IPS-20b (cell line): ENCODE measurements around the gene RHBDD1.

Experiments used
- H3K27ac ChIP-seq: one replicate; pipeline ENCODE4 v1.5.1; 2013; ENCODE audit warnings: low read length
- H3K27me3 ChIP-seq: 2 replicates; pipeline ENCODE4 v1.6.1; 2013; ENCODE audit warnings: mild to moderate bottlenecking, low read length, inconsistent platforms; ENCODE audit not compliant: insufficient read depth
- H3K36me3 ChIP-seq: 2 replicates; pipeline ENCODE4 v1.6.1; 2013; ENCODE audit warnings: low read depth, mild to moderate bottlenecking, inconsistent platforms, low read length, moderate library complexity; ENCODE audit not compliant: insufficient read depth
- H3K4me1 ChIP-seq: 2 replicates; pipeline ENCODE4 v1.6.1; 2013; ENCODE audit warnings: mild to moderate bottlenecking, control low read depth, inconsistent platforms, low read length, moderate library complexity; ENCODE audit not compliant: insufficient read depth
- H3K4me3 ChIP-seq: 2 replicates; pipeline ENCODE4 v1.5.1; 2013; ENCODE audit warnings: mild to moderate bottlenecking, low read length, inconsistent platforms
- H3K9ac ChIP-seq: 2 replicates; pipeline ENCODE4 v1.6.1; 2013; ENCODE audit warnings: low read depth, mild to moderate bottlenecking, inconsistent platforms, low read length, moderate library complexity
- H3K9me3 ChIP-seq: 2 replicates; pipeline ENCODE4 v1.6.1; 2013; ENCODE audit warnings: mild to moderate bottlenecking, low read depth, low read length, inconsistent platforms; ENCODE audit not compliant: insufficient read depth

RHBDD1 gene

GRCh38 chr2:227029426-227030105, 193.7 kb downstream of the RHBDD1 start:
- Histone ChIP-seq H3K4me1 (no peaks in the 10 kb centered on the region), H3K9ac (no peak overlapping the region), H3K9me3 (no peaks in the 10 kb centered on the region), H3K27ac (no peak overlapping the region), H3K27me3 (no peaks in the 10 kb centered on the region), H3K4me3 (no peak overlapping the region), H3K36me3 (no peaks in the 10 kb centered on the region)

DNA sequence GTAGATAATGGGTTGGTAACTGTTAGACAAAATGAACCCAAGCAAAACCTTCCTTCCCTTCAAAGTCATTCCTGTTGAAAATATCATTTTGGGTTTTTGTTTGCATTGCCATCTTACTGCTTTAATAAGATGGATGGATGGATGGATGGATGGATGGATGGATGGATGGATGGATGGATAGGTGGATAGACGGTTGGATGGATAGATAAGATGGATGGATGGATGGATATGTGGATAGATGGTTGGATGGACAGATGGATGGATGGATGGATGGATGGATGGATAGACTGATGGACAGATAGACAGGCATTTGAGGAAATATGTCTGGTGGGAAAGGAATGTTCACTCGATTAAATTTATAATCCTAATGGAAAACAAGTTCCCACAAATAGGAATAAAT, 194.9 kb downstream of the RHBDD1 start:
- H3K36me3 ChIP-seq: no peaks in the 10 kb centered on the region
- H3K27me3 ChIP-seq: no peaks in the 10 kb centered on the region
- no peak overlapping the region for H3K27ac ChIP-seq
- no peak overlapping the region for H3K4me3 ChIP-seq
- no peak overlapping the region for H3K9ac ChIP-seq
- no peaks in the 10 kb centered on the region for H3K4me1 ChIP-seq
- H3K9me3 ChIP-seq: no peaks in the 10 kb centered on the region

DNA sequence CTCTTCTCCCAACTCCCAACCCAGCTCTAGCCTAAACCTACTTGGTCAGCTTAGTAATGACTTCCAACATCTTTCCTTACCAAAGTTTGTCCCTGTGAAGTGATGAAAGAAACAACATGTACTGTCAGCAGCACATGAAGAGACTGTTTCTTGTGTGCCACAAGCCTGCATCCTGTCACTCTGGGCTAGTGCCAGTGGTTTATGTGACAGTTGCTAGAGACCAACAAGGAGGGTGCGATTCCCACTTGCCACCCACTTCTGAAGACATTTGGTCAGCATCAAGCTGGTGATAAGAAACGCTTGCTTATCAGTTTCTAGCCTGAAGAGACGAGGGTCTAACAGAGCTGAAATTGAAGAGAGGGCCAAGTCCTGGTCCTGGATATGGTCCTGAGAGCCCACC, 195.5 kb downstream of the RHBDD1 start:
- no peaks in the 10 kb centered on the region for H3K36me3 ChIP-seq
- H3K4me1 ChIP-seq: no peaks in the 10 kb centered on the region
- H3K9ac ChIP-seq: no peak overlapping the region
- H3K27ac ChIP-seq: no peak overlapping the region
- no peak overlapping the region for H3K4me3 ChIP-seq
- no peaks in the 10 kb centered on the region for H3K9me3 ChIP-seq
- no peaks in the 10 kb centered on the region for H3K27me3 ChIP-seq

DNA sequence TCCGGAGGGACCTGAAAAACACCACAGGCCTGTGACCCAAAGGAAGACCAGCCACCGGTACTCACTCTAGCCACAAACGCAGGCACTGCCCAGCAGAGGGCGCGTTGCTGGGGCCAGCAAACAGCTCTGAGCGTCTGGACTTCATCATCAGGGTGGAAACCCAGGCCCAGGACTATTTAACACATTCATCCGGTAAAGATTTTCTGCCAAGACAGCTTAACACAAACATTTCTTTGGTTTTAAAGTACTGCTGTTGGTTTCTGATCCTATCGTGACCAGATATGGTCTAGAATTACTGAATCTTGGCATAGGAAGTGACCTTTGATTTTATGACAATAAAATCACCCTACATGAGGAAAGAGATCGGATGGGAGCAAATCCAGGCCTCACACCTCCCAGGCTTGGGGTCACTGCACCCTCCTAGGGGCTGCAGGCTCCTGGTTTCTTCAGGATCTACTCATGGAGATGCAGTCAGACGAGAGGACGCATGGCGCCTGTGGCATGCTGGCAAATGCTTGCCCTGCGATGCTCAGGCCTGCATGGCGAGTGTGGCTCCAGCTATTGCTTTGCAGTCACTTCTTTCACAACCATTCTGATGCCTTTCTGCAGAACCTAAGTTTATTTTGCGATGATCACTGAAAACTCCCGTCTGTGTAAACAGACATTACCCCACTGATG, 197.8 kb downstream of the RHBDD1 start:
- Histone ChIP-seq H3K4me1 (no peaks in the 10 kb centered on the region), H3K9ac (no peak overlapping the region), H3K27ac (no peak overlapping the region), H3K27me3 (no peaks in the 10 kb centered on the region), H3K4me3 (no peak overlapping the region), H3K9me3 (no peaks in the 10 kb centered on the region), H3K36me3 (no peaks in the 10 kb centered on the region)

DNA sequence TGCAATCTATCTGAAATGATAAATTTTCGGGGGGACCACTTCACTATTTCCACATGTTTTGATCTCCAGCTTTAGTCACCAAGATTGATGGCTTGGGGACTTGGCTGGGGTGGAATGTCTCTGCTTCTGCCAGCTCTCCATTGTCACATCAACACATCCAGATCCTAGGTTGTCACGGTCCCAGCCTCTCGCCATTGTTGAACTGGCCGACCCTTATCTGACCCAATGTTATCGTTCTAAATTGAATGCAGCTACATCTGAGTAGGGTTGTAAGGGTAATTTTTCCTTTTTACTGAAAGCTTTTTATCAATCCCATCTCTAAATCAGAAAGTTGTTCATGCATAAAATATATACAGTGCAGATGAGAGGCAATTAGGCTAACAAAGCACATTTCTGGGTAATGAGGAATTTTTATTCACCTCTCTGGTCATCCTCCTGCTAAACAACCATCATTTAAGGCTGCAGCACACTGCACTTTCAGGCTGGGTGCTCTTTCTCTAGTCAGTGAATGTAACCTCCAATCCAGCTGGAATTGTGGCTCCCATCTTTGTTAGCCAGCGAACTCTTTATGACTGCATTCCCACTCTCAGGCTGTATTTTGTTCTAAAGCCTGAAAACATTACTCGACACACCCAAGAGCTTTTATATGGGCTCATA, 200.0 kb downstream of the RHBDD1 start:
- H3K9me3 ChIP-seq: no peaks in the 10 kb centered on the region

GRCh38 chr2:227036527-227036926, 200.7 kb downstream of the RHBDD1 start:
- Histone ChIP-seq H3K36me3 (no peaks in the 10 kb centered on the region), H3K9me3 (no peaks in the 10 kb centered on the region)

More for the DNA sequence above, 200.0 kb downstream of the RHBDD1 start:
- H3K27me3 ChIP-seq: no peaks in the 10 kb centered on the region
- no peak overlapping the region for H3K4me3 ChIP-seq
- H3K4me1 ChIP-seq: no peaks in the 10 kb centered on the region
- H3K36me3 ChIP-seq: no peaks in the 10 kb centered on the region
- H3K27ac ChIP-seq: no peak overlapping the region
- no peak overlapping the region for H3K9ac ChIP-seq

GRCh38 chr2:227038550-227039189, 202.8 kb downstream of the RHBDD1 start:
- Histone ChIP-seq H3K4me1 (no peaks in the 10 kb centered on the region), H3K9me3 (no peaks in the 10 kb centered on the region), H3K36me3 (no peaks in the 10 kb centered on the region)

More at GRCh38 chr2:227036527-227036926, 200.7 kb downstream of the RHBDD1 start:
- Histone ChIP-seq H3K27ac (no peak overlapping the region), H3K4me3 (no peak overlapping the region), H3K9ac (no peak overlapping the region), H3K27me3 (no peaks in the 10 kb centered on the region), H3K4me1 (no peaks in the 10 kb centered on the region)

DNA sequence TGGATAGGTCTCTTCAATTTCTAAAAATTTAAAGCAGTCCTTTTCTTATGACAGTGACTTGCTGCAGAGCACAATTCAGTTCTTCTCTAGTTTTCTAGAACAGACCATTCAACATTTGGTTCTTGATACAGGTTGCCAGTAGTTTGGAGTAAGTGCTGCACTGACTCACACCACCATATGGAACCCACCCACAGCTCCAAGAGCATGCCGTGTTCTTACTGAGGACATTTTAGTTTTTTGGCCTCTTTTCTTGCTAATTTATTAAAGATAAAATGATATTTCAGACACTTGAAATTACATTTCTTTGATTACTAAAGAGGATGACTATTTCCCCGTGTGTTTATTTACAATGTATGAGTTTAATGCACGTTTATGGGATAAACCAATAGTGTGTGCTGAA, 208.1 kb downstream of the RHBDD1 start:
- H3K9me3 ChIP-seq: no peaks in the 10 kb centered on the region
- no peaks in the 10 kb centered on the region for H3K4me1 ChIP-seq
- H3K36me3 ChIP-seq: no peaks in the 10 kb centered on the region
- H3K4me3 ChIP-seq: no peak overlapping the region
- no peaks in the 10 kb centered on the region for H3K27me3 ChIP-seq
- no peak overlapping the region for H3K27ac ChIP-seq
- H3K9ac ChIP-seq: no peak overlapping the region

More at GRCh38 chr2:227038550-227039189, 202.8 kb downstream of the RHBDD1 start:
- H3K27me3 ChIP-seq: no peaks in the 10 kb centered on the region
- H3K27ac ChIP-seq: no peak overlapping the region
- no peak overlapping the region for H3K9ac ChIP-seq
- H3K4me3 ChIP-seq: no peak overlapping the region
